ENCODE results near the gene MMRN2.

Gene MMRN2

GRCh38 chr10:86968994-86969355 is 11.6 kb upstream of the MMRN2 start:
- peak; percentile 46 for DNase-seq

- peak; percentile 63 for DNase-seq
Observed at GRCh38 chr10:86968271-86968993, 11.0 kb upstream of the MMRN2 start, which contains the start of gene ADIRF. Gene ADIRF (plus strand): TSS chr10:86968482. CDS start chr10:86968545, 63 bp downstream.

GRCh38 chr10:86967481-86967941 is 10.1 kb upstream of the MMRN2 start:
- DNase-seq = peak; percentile 46

GRCh38 chr10:86965986-86966654 is 8.7 kb upstream of the MMRN2 start:
- DNase-seq = no peak

GRCh38 chr10:86964847-86965190 is 7.4 kb upstream of the MMRN2 start:
- DNase-seq = no peak

- DNase-seq = no peak
Observed at GRCh38 chr10:86964061-86964846, 6.8 kb upstream of the MMRN2 start.

- no peak for DNase-seq
Observed at GRCh38 chr10:86963341-86963919, 6.0 kb upstream of the MMRN2 start.

- no peak for DNase-seq
Observed at GRCh38 chr10:86962981-86963310, 5.5 kb upstream of the MMRN2 start.

GRCh38 chr10:86962136-86962980 is 4.9 kb upstream of the MMRN2 start:
- DNase-seq = no peak

GRCh38 chr10:86961481-86962091 is 4.2 kb upstream of the MMRN2 start:
- no peak for DNase-seq

- no peak for DNase-seq
Observed at GRCh38 chr10:86960863-86961434, 3.5 kb upstream of the MMRN2 start.

- DNase-seq = peak; percentile 87
Observed at GRCh38 chr10:86960003-86960862, 2.8 kb upstream of the MMRN2 start.

- DNase-seq = no peak
Observed at GRCh38 chr10:86959737-86960002, 2.3 kb upstream of the MMRN2 start.

- DNase-seq = peak; percentile 56
Observed at GRCh38 chr10:86958901-86959736, 1.7 kb upstream of the MMRN2 start.

GRCh38 chr10:86958116-86958900 is 893 bp upstream of the MMRN2 start, which contains the start of gene SNCG:
Gene SNCG (plus strand): TSS chr10:86958599. CDS start chr10:86958698, 99 bp downstream.
- peak; percentile 61 for DNase-seq

GRCh38 chr10:86956848-86957448 is 467 bp downstream of the MMRN2 start:
- DNase-seq = no peak

GRCh38 chr10:86956195-86956847 is 1.1 kb downstream of the MMRN2 start:
- no peak for DNase-seq

All from DMS53 (cell line).